RWPE2 (cell line): Measurements from ENCODE around the gene LRRC8B.

Experiments
- ATAC-seq: fragments of 200-7000 bp; cut with Tn5 transposase; 3 replicates; pipeline ENCODE4 v1.9.1; 2021; ENCODE audit warnings: low read depth
- DNase-seq: peaks from one replicate; pipeline ENCODE4 v3.0.0-alpha.2; 2020; ENCODE audit warnings: low spot score
- H3K27ac ChIP-seq: fragments of 450-650 bp; 2 replicates; pipeline ENCODE4 v1.5.1; 2017; ENCODE audit warnings: mild to moderate bottlenecking; ENCODE audit not compliant: poor library complexity, severe bottlenecking
- H3K27me3 ChIP-seq: fragments of 250-450 bp; sonication (Bioruptor Pico); 2 replicates; pipeline ENCODE4 v1.5.1; 2021; ENCODE audit warnings: mild to moderate bottlenecking, moderate library complexity; ENCODE audit not compliant: insufficient read depth, poor library complexity, severe bottlenecking
- H3K36me3 ChIP-seq: fragments of 250-450 bp; sonication (Bioruptor Pico); 2 replicates; pipeline ENCODE4 v1.5.1; 2020; ENCODE audit warnings: low read depth, mild to moderate bottlenecking, moderate library complexity
- H3K4me1 ChIP-seq: fragments of 250-450 bp; sonication (Bioruptor Pico); 2 replicates; pipeline ENCODE4 v1.5.1; 2021; ENCODE audit warnings: mild to moderate bottlenecking, moderate library complexity; ENCODE audit not compliant: insufficient read depth, poor library complexity, severe bottlenecking
- H3K4me3 ChIP-seq: fragments of 250-450 bp; sonication (Bioruptor Pico); 2 replicates; pipeline ENCODE4 v1.5.1; 2021; ENCODE audit warnings: mild to moderate bottlenecking, moderate library complexity; ENCODE audit not compliant: severe bottlenecking
- H3K9me3 ChIP-seq: fragments of 250-450 bp; sonication (Bioruptor Pico); 2 replicates; pipeline ENCODE4 v1.5.1; 2021; ENCODE audit warnings: mild to moderate bottlenecking, moderate library complexity; ENCODE audit not compliant: severe bottlenecking
- CTCF ChIP-seq: fragments of 450-650 bp; IDR thresholded peaks from one replicate; pipeline ENCODE4 v1.5.1; 2017; ENCODE audit warnings: mild to moderate bottlenecking, moderate library complexity; ENCODE audit not compliant: poor library complexity, severe bottlenecking

LRRC8B gene

GRCh38 chr1:89557956-89558355 is 33.3 kb downstream of the LRRC8B start:
- Histone ChIP-seq H3K4me3 (no peak overlapping the region), H3K9me3 (no peaks in the 10 kb centered on the region), H3K27ac (no peak overlapping the region), H3K36me3 (no peaks in the 10 kb centered on the region), H3K4me1 (peaks cover 3% of the 10 kb centered on the region), H3K27me3 (no peaks in the 10 kb centered on the region)
- ATAC-seq = no peak
- DNase-seq = no peak
- TF ChIP-seq CTCF = no peak

GRCh38 chr1:89563957-89564604 is 39.5 kb downstream of the LRRC8B start:
- DNase-seq = no peak
- TF ChIP-seq CTCF = no peak
- Histone ChIP-seq H3K27ac (no peak overlapping the region), H3K4me1 (no peaks in the 10 kb centered on the region), H3K36me3 (no peaks in the 10 kb centered on the region), H3K9me3 (no peaks in the 10 kb centered on the region), H3K4me3 (no peak overlapping the region), H3K27me3 (no peaks in the 10 kb centered on the region)
- ATAC-seq = no peak

- Histone ChIP-seq H3K36me3 (no peaks in the 10 kb centered on the region), H3K27me3 (no peaks in the 10 kb centered on the region), H3K27ac (no peak overlapping the region), H3K9me3 (no peaks in the 10 kb centered on the region), H3K4me3 (no peak overlapping the region), H3K4me1 (no peaks in the 10 kb centered on the region)
- DNase-seq = no peak
- TF ChIP-seq CTCF = no peak
- no peak for ATAC-seq
These were observed 40.9 kb downstream of the LRRC8B start for GRCh38 chr1:89565521-89565920.

- TF ChIP-seq CTCF = no peak
- H3K27me3 ChIP-seq = no peaks in the 10 kb centered on the region
- ATAC-seq (no peak), DNase-seq (no peak)
- H3K4me1 ChIP-seq = no peaks in the 10 kb centered on the region
- no peak overlapping the region for H3K4me3 ChIP-seq
- H3K27ac ChIP-seq = no peak overlapping the region
- H3K9me3 ChIP-seq = no peaks in the 10 kb centered on the region
- H3K36me3 ChIP-seq = no peaks in the 10 kb centered on the region
These were observed 42.1 kb downstream of the LRRC8B start for GRCh38 chr1:89566761-89567174.

- TF ChIP-seq CTCF = no peak
- H3K27me3 ChIP-seq = no peaks in the 10 kb centered on the region
- H3K27ac ChIP-seq = no peak overlapping the region
- no peak for ATAC-seq
- no peak overlapping the region for H3K4me3 ChIP-seq
- no peak for DNase-seq
- H3K9me3 ChIP-seq = no peaks in the 10 kb centered on the region
- H3K4me1 ChIP-seq = no peaks in the 10 kb centered on the region
- H3K36me3 ChIP-seq = no peaks in the 10 kb centered on the region
These were observed 43.2 kb downstream of the LRRC8B start for GRCh38 chr1:89567797-89568196.
